ENCODE data around the gene LAMP5. TPM values are rescaled to one million over a fixed set of nuclear protein-coding genes. Genes with fewer than 3 reads are reported as not detected.

The LAMP5 gene, protein sequence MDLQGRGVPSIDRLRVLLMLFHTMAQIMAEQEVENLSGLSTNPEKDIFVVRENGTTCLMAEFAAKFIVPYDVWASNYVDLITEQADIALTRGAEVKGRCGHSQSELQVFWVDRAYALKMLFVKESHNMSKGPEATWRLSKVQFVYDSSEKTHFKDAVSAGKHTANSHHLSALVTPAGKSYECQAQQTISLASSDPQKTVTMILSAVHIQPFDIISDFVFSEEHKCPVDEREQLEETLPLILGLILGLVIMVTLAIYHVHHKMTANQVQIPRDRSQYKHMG
- total RNA-seq = not detected in 2 replicates

DNA sequence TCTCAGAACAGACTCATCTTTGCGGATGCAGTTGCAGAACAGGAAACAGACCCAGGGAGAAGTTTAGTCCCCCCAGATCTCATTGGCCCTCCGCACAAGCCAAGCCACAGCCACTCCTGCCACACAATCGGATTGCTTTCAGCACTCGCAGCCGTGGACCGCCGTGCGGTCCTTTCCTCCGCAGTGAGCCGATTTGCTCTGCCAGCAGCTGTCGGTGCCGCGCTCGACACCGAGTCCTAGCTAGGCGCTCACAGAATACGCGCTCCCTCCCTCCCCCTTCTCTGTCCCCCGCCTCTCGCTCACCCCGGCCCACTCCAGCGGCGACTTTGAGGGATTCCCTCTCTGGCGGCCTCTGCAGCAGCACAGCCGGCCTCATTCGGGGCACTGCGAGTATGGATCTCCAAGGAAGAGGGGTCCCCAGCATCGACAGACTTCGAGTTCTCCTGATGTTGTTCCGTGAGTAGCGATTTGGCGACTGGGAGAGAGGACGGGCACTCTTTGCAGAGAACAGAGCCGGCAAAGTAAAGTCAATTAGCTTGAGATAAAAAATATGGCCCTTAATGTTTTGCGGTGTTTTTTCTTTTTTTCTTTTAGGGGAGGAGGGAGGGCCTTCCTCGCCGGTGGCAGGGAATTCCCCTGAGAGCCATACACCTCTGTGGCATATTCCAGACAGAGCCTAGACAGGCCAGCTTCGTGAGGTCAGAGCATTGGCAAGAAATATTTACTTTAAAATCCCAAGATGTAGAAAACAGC lies at the start of gene LAMP5:
LAMP5 (plus strand) TSS at position 130 of the 753 bp plus-strand sequence; CDS start at position 393, 263 bp downstream.
- intact Hi-C loops (cut with micrococcal nuclease) = loop anchor here (10.0 kb wide), 1 partner anchor 60 kb away; no protein-coding TSS in a partner anchor

DNA sequence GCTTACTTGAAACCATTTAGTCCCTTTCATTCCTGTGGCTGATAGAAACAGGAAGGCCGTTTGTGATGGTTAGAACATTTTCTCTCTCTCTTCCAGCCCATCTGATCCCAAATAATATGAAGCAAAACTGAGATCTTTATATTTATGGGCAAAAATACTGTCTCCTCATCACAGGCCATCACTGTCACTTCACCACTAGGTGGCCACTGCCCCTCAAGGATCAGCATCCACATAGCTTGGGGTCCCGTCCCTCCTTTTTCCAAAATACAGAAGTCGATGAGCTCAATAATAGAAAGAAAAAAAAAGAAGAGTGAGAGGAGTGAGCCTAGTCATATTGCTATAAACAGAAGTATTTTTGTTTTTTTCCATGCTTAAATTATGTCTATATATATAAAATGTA lies 46.4 kb upstream of the LAMP5 start:
- intact Hi-C loops (cut with micrococcal nuclease) = no loop called here

DNA sequence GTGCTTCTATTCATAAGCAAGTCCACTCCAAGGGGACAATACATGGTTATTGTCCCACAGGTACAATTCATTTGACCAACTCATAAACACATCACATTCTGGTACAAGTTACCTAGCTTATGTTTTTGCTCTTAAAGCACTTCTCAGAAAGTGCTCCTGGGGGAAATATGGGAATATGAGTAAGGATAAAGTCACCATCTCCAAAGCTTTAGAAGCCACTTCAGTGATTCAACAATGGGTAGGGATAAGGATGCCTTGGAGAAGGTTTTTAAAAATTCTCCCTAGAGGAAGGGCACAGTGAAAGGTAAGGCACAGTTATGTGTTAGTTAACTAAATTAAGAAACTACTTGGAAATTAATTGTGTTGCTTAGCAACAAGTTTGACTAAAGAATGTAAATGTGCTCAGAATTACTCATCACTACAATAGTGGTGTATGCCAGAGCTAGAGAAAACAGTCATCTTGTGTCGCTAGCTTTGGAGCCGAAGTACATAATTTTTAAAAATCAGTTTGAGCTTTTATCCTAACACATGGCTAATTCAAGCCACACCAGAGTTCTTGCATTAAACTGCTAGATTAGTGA lies 39.5 kb upstream of the LAMP5 start:
- intact Hi-C loops (cut with micrococcal nuclease) = no loop called here

- intact Hi-C loops (cut with micrococcal nuclease) = no loop called here
These were observed 38.9 kb upstream of the LAMP5 start for GRCh38 chr20:9475456-9475855.

GRCh38 chr20:9476174-9476573 lies 38.2 kb upstream of the LAMP5 start:
- intact Hi-C loops (cut with micrococcal nuclease) = no loop called here

DNA sequence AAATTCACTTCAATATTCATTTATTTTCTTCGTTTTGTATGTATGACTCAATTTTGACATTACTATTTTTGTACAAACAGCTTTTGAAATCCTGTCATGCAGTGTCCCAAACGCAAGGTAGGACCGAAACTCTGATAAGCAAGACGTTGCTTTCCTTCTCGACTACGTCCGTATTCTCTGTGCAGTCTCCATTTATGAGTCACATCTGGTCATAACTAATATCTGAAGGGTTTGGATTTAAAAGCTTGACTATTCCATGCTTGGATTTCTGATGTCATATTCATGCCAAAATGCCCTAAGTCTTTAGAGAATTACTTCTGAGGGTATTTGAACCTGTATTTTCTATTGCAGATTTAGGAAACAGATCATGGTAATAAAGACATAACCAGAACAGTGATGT lies 37.8 kb upstream of the LAMP5 start:
- intact Hi-C loops (cut with micrococcal nuclease) = no loop called here

DNA sequence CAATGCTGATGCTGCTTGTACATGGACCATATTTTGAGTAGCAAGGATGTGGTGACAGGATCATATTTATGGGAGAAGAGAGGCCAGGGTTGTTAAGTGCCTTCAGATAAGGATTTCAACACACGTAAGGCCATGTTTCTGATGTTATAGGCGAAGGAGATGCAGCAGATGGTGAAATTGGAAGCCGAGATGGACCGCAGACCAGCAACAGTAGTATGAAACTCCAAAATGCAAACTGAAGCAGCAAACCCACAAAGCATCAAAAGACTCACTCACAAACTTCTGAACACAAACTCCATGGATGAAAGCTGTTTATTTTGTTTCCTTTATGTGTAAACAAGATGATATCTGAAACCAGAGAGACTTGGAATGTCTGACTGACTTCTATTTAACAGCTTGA lies 35.6 kb upstream of the LAMP5 start:
- intact Hi-C loops (cut with micrococcal nuclease) = no loop called here

- intact Hi-C loops (cut with micrococcal nuclease) = no loop called here
These were observed 34.3 kb upstream of the LAMP5 start for GRCh38 chr20:9480066-9480465.

GRCh38 chr20:9482180-9482579 lies 32.2 kb upstream of the LAMP5 start:
- intact Hi-C loops (cut with micrococcal nuclease) = no loop called here

DNA sequence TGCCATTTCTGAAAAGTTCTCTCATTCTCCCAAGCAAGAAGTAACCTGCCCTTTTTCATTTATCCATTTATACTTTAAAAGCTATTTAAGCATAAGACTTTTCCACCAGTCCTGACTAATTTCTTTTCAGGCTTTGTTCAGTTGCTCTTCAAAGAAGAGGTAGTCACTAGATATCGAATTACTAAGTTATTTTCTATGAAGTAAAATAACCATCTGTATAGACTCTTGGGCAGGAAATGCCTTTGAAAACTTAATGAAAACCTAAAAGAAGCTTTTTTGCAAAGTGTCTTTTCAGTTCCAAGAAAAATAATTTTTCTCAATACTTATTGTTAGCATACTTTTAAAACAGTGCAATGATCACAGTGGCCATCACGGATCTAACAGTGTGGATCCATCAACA lies 31.3 kb upstream of the LAMP5 start:
- intact Hi-C loops (cut with micrococcal nuclease) = no loop called here

GRCh38 chr20:9485614-9486340 lies 28.6 kb upstream of the LAMP5 start:
- intact Hi-C loops (cut with micrococcal nuclease) = no loop called here

DNA sequence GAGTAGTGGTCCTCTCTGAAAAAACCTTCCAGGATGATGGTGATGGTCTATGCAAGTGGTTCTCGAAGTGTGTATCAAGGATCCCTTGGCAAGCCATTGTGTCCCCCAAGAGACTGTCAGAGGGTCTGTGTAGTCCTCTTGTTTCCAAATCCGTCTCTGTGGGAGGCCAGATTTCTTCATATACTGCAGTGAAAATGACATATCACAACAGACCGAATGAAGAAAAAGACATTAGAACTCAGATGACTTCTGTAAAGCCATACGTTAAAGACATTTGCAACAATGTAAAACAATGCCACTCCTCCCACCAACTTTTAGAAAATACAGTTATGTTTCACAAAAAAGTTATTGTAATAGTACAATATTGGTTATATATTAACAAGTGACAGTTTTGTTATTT lies 27.2 kb upstream of the LAMP5 start:
- intact Hi-C loops (cut with micrococcal nuclease) = no loop called here

- intact Hi-C loops (cut with micrococcal nuclease) = no loop called here
These were observed 26.3 kb upstream of the LAMP5 start for GRCh38 chr20:9488063-9488462.

DNA sequence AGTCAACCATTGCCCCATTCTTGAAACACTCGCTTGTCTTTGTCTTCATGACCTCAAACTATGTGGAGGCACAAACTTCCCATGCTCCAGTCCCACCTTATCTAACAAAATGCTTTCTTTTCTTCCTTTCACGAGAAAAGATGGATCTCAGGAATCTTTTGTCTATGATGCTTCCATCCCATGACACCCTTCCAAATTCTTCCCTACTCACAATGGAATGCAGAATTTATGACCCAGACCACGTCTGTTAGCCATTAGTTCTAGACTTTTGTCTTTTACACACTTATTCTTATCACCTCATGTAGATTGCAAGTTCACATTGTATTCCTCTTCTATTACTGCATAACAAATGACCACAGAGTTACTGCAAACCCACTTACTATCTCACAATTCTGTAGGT lies 24.2 kb upstream of the LAMP5 start:
- intact Hi-C loops (cut with micrococcal nuclease) = no loop called here

DNA sequence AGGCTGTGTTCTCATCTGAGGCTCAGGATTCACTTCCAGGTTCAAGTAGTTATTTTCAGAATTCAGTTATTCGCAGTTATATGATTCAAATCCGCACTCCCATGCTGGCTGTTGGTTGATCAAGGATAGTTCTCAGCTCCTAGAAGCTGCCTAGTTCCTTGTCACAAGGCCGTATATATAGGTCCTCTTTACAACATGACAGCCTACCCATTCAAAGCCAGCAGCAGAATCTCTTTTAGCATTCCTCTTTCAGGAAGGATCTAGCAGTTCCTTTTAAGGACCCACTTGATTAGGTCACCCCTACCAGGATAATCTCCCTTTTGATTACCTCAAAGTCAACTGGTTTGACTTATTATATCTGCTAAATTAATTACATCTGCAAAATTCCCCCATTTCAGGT lies 23.8 kb upstream of the LAMP5 start:
- intact Hi-C loops (cut with micrococcal nuclease) = no loop called here

- intact Hi-C loops (cut with micrococcal nuclease) = no loop called here
These were observed 23.1 kb upstream of the LAMP5 start for GRCh38 chr20:9491324-9491723.

DNA sequence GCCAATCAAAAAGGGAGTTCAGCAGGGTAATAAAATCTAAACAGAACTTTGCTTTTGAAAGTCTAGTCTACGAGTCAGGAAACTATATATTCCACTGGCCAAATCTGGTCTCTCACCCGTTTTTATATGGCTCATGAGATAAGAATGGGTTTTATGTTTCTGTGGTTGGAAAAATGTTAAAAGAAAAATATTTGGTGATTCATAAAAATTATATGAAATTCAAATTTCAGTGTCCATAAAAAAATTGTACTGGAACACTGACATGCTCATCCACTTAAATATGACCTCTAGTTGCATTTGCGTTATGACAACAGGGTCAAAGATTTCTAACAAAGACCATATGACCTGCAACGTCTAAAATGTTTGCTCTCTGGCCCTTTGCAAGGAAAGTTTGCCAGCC lies 22.3 kb upstream of the LAMP5 start:
- intact Hi-C loops (cut with micrococcal nuclease) = no loop called here

DNA sequence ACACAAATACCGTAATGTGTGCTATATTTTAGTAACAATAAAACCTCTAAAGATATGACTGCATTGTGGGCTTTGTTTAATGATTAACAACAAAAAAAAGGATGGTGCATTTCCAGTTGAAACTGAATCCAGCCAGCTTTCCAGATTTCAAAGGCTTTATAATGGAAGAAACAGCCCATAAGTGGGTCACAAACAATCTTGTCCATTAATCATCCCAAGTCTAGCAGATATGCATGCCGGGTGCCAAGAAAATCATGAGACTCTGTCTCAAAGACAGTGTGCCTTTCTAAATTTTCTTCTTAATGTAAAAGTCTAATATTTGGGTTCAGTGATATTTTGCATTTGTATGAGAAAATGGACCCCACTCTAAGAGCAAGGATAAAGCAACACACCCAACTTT lies 20.6 kb upstream of the LAMP5 start:
- intact Hi-C loops (cut with micrococcal nuclease) = no loop called here

GRCh38 chr20:9495701-9496100 lies 18.7 kb upstream of the LAMP5 start:
- intact Hi-C loops (cut with micrococcal nuclease) = no loop called here

DNA sequence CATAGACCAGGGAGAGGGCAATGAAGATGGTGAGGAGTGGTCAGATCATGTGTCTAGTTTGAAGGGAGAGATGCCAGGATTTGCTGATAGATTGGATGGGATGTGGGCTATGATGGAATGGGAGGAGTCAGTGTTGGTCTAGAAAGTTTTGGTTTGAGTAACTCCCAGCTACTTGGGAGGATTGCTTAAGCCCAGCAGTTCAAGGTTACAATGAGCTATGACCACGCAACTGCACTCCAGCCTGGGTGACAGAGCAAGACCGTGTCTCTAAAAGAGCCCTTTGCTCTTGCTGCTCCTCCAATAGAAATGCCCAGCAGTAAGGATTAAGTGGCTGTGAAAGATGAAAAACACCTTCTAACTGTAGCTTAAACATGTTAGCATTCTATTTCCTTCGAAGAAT lies 18.2 kb upstream of the LAMP5 start:
- intact Hi-C loops (cut with micrococcal nuclease) = no loop called here

GRCh38 chr20:9498322-9498721 lies 16.1 kb upstream of the LAMP5 start:
- intact Hi-C loops (cut with micrococcal nuclease) = no loop called here

Data from T-helper 2 cell treated with Interferon-gamma antibody and Interleukin-4, amounts not matched to agents 100 ng/mL and 5 ng/mL, for 36 hours (primary cell).